SK-N-DZ (cell line): Measurements from ENCODE around the gene FXYD1.

Experiments
- DNase-seq: peaks from one replicate; pipeline ENCODE4 v3.0.0-alpha.2; 2015; ENCODE audit warnings: low spot score
- small RNA-seq, 2 experiments: library from RNA; depleted of rRNA; stranded (forward); fragments of <200 nt; gene quantifications; one replicate each; pipeline ENCODE3, GENCODE V24; 2014

The FXYD1 gene

DNA sequence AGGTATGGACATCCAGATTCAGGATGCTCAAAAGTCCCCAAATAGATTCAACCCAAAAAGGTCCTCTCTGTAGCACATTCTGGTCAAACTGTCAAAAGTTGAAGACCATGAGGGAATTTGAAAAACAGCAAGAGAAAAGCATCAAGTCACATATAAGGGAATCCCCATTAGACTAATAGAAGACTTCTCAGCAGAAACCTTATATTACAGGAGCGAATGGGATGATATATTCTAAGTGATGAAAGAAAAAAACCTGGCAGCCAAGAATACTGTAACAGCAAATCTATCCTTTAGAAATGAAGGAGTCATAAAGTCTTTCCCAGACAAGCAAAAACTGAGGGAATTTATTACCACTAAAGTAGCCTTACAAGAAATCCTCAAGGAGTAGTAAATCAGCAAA lies 45.6 kb downstream of the FXYD1 start:
- no peak for DNase-seq

DNA sequence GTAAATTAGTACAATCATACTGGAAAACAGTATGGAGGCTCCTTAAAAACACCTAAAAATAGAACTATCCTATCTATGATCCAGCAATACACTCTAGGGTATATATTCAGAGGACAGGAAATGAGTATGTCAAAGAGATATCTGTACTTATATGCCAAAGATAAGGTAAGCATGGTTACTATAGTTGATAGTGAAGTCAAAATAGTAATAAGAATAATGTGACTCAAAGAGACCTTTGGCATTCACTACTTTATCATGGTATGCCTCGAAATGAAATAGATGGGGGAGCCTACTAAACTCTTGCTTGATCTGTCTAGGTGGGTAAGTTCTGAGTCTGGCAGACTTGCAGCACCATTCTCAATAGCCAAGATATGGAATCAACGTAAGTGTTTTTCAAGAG lies 46.3 kb downstream of the FXYD1 start:
- no peak for DNase-seq

Small RNAs within 50 kb of the gene (small RNA-seq; reads per million reads assigned to genes)
- 0 reads per million in 2 experiments for gene AC020907.2
